HCT116 (cell line): Measurements from ENCODE around the gene TCEA3. TPM values are rescaled to one million over a fixed set of nuclear protein-coding genes. Genes with fewer than 3 reads are reported as not detected.

Experiments
- ATAC-seq: fragments of 200-7000 bp; cut with Tn5 transposase; 2 replicates; pipeline ENCODE4 v1.9.1; 2020; ENCODE audit warnings: mild to moderate bottlenecking, moderate library complexity
- BruUV-seq: library from RNA; stranded (reverse); fragments of 400-500 nt; replicated peaks from 2 replicates; lab custom pipeline; 2021; lab: Mats Ljungman, UMichigan
- CTCF ChIA-PET: fragments of 300-600 bp; sonication (Branson Sonifier 250); formaldehyde crosslinking; loops from one replicate; lab custom pipeline; 2021; ENCODE audit warnings: antibody characterized with exemption; lab: Charles Lee
- POLR2A ChIA-PET: fragments of 300-600, 350-600 bp; sonication (Branson Sonifier 250); formaldehyde crosslinking; loops from one replicate; lab custom pipeline; 2021; ENCODE audit warnings: antibody characterized with exemption; lab: Charles Lee
- RAD21 ChIA-PET, 2 experiments: fragments of 300-600 bp; sonication (Branson Sonifier 250); formaldehyde crosslinking; loops; one replicate each; lab custom pipeline; 2023; ENCODE audit warnings: low total read pairs in 2 of 2; ENCODE audit not compliant: uncharacterized antibody in 2 of 2, unreplicated experiment in 2 of 2, low non-redundant PET in 1 of 2; lab: Charles Lee
- DNase-seq: peaks from one replicate; pipeline ENCODE4 v3.0.0-alpha.2; 2010; ENCODE audit warnings: low read depth, low spot score
- H2AFZ ChIP-seq: fragments of 200-600 bp; shearing (Covaris generic), sonication (generic); 2 replicates; pipeline ENCODE4 v1.6.1; 2017; ENCODE audit warnings: low read depth, mixed run types, mixed read lengths, antibody characterized with exemption, low read length; ENCODE audit not compliant: poor library complexity, severe bottlenecking
- H3K27ac ChIP-seq: 2 replicates; pipeline ENCODE4 v1.5.1; 2012; ENCODE audit warnings: low read depth, low read length
- H3K27me3 ChIP-seq: fragments of 200-600 bp; sonication (generic); 2 replicates; pipeline ENCODE4 v1.6.1; 2016; ENCODE audit warnings: mixed run types, low read length, mixed read lengths; ENCODE audit not compliant: insufficient read depth
- H3K36me3 ChIP-seq, 2 experiments: fragments of 200-500 bp in 1 of 2; fragments of 200-600 bp in 1 of 2; sonication (Bioruptor generic) in 1 of 2; sonication (generic) in 1 of 2; 2 replicates each; pipeline versions ENCODE4 v1.5.1 to v1.6.1; 2014 to 2016; ENCODE audit warnings: low read length in 2 of 2, inconsistent platforms in 1 of 2, mixed read lengths in 1 of 2, mixed run types in 1 of 2; ENCODE audit not compliant: insufficient read depth in 2 of 2, control insufficient read depth in 1 of 2
- H3K4me1 ChIP-seq, 2 experiments: fragments of 200-600 bp in 1 of 2; sonication (generic) in 1 of 2; 2 replicates each; pipeline versions ENCODE4 v1.5.1 to v1.6.1; 2012 to 2017; ENCODE audit warnings: low read length in 2 of 2, inconsistent platforms in 1 of 2, mild to moderate bottlenecking in 1 of 2, mixed read lengths in 1 of 2, mixed run types in 1 of 2, moderate library complexity in 1 of 2; ENCODE audit not compliant: insufficient read depth in 2 of 2, control insufficient read depth in 1 of 2
- H3K4me2 ChIP-seq: fragments of 200-600 bp; sonication (generic); 2 replicates; pipeline ENCODE4 v1.6.1; 2017; ENCODE audit warnings: mixed run types, low read length, mixed read lengths
- H3K4me3 ChIP-seq, 2 experiments: fragments of 200-600 bp in 1 of 2; sonication (generic) in 1 of 2; replicated peaks in 1 of 2; 2 replicates each; pipeline ENCODE4 v1.5.1; 2011 to 2016; ENCODE audit warnings: low read length in 2 of 2, control low read depth in 1 of 2, low read depth in 1 of 2, mild to moderate bottlenecking in 1 of 2, mixed read lengths in 1 of 2, mixed run types in 1 of 2
- H3K79me2 ChIP-seq: fragments of 200-600 bp; sonication (generic); 2 replicates; pipeline ENCODE4 v1.6.1; 2017; ENCODE audit warnings: mild to moderate bottlenecking, mixed run types, low read length, moderate library complexity, mixed read lengths; ENCODE audit not compliant: insufficient read depth
- H3K9ac ChIP-seq: fragments of 200-600 bp; sonication (generic); 2 replicates; pipeline ENCODE4 v1.6.1; 2016; ENCODE audit warnings: low read length, mixed read lengths
- H3K9me2 ChIP-seq: fragments of 200-600 bp; sonication (generic), shearing (Covaris generic); 2 replicates; pipeline ENCODE4 v1.6.1; 2017; ENCODE audit warnings: mixed run types, mild to moderate bottlenecking, moderate library complexity; ENCODE audit not compliant: insufficient read depth
- H3K9me3 ChIP-seq, 2 experiments: fragments of 200-500 bp in 1 of 2; fragments of 200-600 bp in 1 of 2; sonication (Bioruptor generic) in 1 of 2; sonication (generic) in 1 of 2; 2 replicates each; pipeline ENCODE4 v1.6.1; 2014 to 2017; ENCODE audit warnings: low read length in 2 of 2, mixed read lengths in 2 of 2, inconsistent platforms in 1 of 2, low read depth in 1 of 2, mild to moderate bottlenecking in 1 of 2, mixed run types in 1 of 2, moderate library complexity in 1 of 2; ENCODE audit not compliant: control insufficient read depth in 1 of 2, insufficient read depth in 1 of 2
- H4K20me1 ChIP-seq: fragments of 200-600 bp; sonication (generic), shearing (Covaris generic); 2 replicates; pipeline ENCODE4 v1.6.1; 2017; ENCODE audit warnings: mixed run types, mild to moderate bottlenecking, moderate library complexity; ENCODE audit not compliant: insufficient read depth
- CBX3 ChIP-seq: IDR thresholded peaks from 2 replicates; pipeline ENCODE4 v1.6.1; 2012; ENCODE audit warnings: low read depth
- CEBPB ChIP-seq: IDR thresholded peaks from 2 replicates; pipeline ENCODE4 v1.6.1; 2012; ENCODE audit warnings: low read depth
- ELF1 ChIP-seq: IDR thresholded peaks from 2 replicates; pipeline ENCODE4 v1.6.1; 2012; ENCODE audit warnings: low read depth, borderline replicate concordance
- EZH2 ChIP-seq: fragments of 200-600 bp; sonication (generic); IDR thresholded peaks from 2 replicates; pipeline ENCODE4 v1.6.1; 2017; ENCODE audit warnings: antibody characterized with exemption, mixed run types
- EZH2phosphoT487 ChIP-seq: fragments of 200-600 bp; IDR thresholded peaks from 2 replicates; pipeline ENCODE4 v1.6.1; 2018; ENCODE audit warnings: antibody characterized with exemption, borderline replicate concordance
- FOSL1 ChIP-seq: IDR thresholded peaks from 2 replicates; pipeline ENCODE4 v1.6.1; 2012; ENCODE audit warnings: low read depth
- MAX ChIP-seq: IDR thresholded peaks from 2 replicates; pipeline ENCODE4 v1.6.1; 2012
- POLR2AphosphoS5 ChIP-seq: IDR thresholded peaks from 2 replicates; pipeline ENCODE4 v1.6.1; 2011; ENCODE audit warnings: mild to moderate bottlenecking, low read depth, low read length, moderate library complexity
- RAD21 ChIP-seq: IDR thresholded peaks from 2 replicates; pipeline ENCODE4 v1.6.1; 2012; ENCODE audit warnings: low read depth, mild to moderate bottlenecking
- REST ChIP-seq: IDR thresholded peaks from 2 replicates; pipeline ENCODE4 v1.6.1; 2012; ENCODE audit warnings: low read depth
- SIN3A ChIP-seq: IDR thresholded peaks from 2 replicates; pipeline ENCODE4 v1.6.1; 2012; ENCODE audit warnings: low read depth
- SRF ChIP-seq: IDR thresholded peaks from 2 replicates; pipeline ENCODE4 v1.6.1; 2012; ENCODE audit warnings: low read depth
- TCF7L2 ChIP-seq: IDR thresholded peaks from 2 replicates; pipeline ENCODE4 v1.7.0; 2011; ENCODE audit warnings: borderline replicate concordance, inconsistent platforms; ENCODE audit not compliant: insufficient read depth, insufficient read length; ENCODE audit errors: extremely low read depth
- YY1 ChIP-seq: IDR thresholded peaks from 2 replicates; pipeline ENCODE4 v1.6.1; 2011; ENCODE audit warnings: low read length, low read depth, moderate library complexity, mild to moderate bottlenecking; ENCODE audit not compliant: insufficient replicate concordance; ENCODE audit errors: extremely low read depth
- ZFX ChIP-seq: fragments of 450-650 bp; IDR thresholded peaks from 2 replicates; pipeline ENCODE4 v1.6.1; 2017
- intact Hi-C: fragments of 100-400 bp; cut with micrococcal nuclease; formaldehyde crosslinking; loops from 2 replicates; pipeline ENCODE4 v1.10.0; 2022
- total RNA-seq: library from RNA; stranded (reverse); gene quantifications from one replicate; pipeline ENCODE4 v1.2.1, GENCODE V29; 2021; ENCODE audit not compliant: unreplicated experiment
- TF ChIP-seq, protein P1 (sequence below): IDR thresholded peaks from 2 replicates; pipeline ENCODE4 v1.6.1; 2012

Gene TCEA3
- total RNA-seq, 1 experiment from 2014 or later = 3.7 TPM

DNA sequence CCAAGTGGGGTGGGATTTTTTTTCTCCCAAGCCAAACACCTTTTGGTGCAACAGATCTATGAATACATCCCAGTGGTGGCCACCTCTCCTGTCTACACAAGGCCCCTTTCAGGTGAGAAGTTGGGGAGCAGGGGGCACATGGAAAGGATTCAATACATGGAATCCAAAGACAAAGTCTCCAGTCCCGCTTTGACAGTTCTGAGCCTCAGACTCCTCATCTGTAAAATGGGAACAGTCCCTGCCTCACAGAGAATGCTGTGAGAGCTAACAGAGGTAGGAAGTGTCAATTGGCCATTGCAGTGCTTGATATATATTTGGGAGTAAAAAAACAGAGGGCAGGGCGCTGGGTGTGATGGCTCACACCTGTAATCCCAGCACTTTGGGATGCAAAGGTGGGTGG, 28.2 kb downstream of the TCEA3 start:
- no peak overlapping the region for H2AFZ ChIP-seq
- no peak overlapping the region for H3K9ac ChIP-seq
- no peaks in the 10 kb centered on the region for H3K27me3 ChIP-seq
- no peak for ATAC-seq
- POLR2A ChIA-PET = interaction anchor here (0.6 kb wide), 1 partner anchor 100 kb away, joined by 3 read pairs; no protein-coding TSS in a partner anchor
- no peak overlapping the region for H3K4me3 ChIP-seq
- BruUV-seq = no TSS peak
- peaks cover 0 to 17% of the 10 kb centered on the region in 2 experiments; a peak in 3 of 4 replicates for H3K4me1 ChIP-seq
- TF ChIP-seq ZFX (no peak), ELF1 (no peak), SIN3A (no peak), CEBPB (no peak), SRF (no peak)
- TF ChIP-seq, all 23 proteins: peak for 0
- ChIA-PET RAD21 (no interaction called here), CTCF (no interaction called here)
- Histone ChIP-seq H3K4me2 (no peak overlapping the region), H3K79me2 (no peaks in the 10 kb centered on the region), H3K9me3 (no peaks in the 10 kb centered on the region), H4K20me1 (no peaks in the 10 kb centered on the region), H3K9me2 (no peaks in the 10 kb centered on the region), H3K27ac (no peak overlapping the region), H3K36me3 (no peaks in the 10 kb centered on the region)
- intact Hi-C loops = no loop called here
- no peak for DNase-seq

DNA sequence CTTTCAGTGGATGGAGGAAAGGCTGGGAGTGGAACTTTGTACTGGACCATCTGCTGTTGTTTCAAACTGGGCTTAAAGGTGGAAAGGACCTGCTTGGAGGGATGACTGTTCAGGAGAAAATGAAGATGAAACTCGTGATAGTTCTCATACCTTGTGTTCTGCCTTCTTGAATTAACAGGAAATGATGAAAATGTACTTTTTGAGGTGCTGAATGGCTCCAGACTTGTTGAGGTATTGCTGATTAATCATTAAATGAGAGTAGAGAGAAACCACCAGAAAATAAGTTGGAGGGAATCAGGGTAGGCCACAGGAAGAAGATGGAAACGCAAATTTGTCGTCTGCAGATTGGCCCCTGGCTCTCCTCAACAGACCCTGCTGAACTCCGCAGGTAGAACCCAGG, 28.7 kb downstream of the TCEA3 start:
- Histone ChIP-seq H3K79me2 (no peaks in the 10 kb centered on the region), H3K9me3 (no peaks in the 10 kb centered on the region), H3K4me1 (peaks cover 0 to 14% of the 10 kb centered on the region in 2 experiments; a peak in 3 of 4 replicates), H3K4me3 (no peak overlapping the region), H4K20me1 (no peaks in the 10 kb centered on the region), H3K9me2 (no peaks in the 10 kb centered on the region), H3K27me3 (no peaks in the 10 kb centered on the region), H3K4me2 (no peak overlapping the region), H3K27ac (no peak overlapping the region), H2AFZ (no peak overlapping the region), H3K36me3 (no peaks in the 10 kb centered on the region), H3K9ac (no peak overlapping the region)
- DNase-seq (no peak), ATAC-seq (no peak)
- CTCF ChIA-PET = interaction anchor here (3.2 kb wide), 1 partner anchor 8 kb away, joined by 15 read pairs; no protein-coding TSS in a partner anchor
- RAD21 ChIA-PET = no interaction called here
- POLR2A ChIA-PET = no interaction called here
- no TSS peak for BruUV-seq
- intact Hi-C loops = no loop called here
- TF ChIP-seq FOSL1 (no peak), ZFX (no peak), MAX (no peak), CBX3 (no peak), POLR2AphosphoS5 (no peak), RAD21 (no peak), TCF7L2 (no peak), EZH2phosphoT487 (no peak), YY1 (no peak), SIN3A (no peak), EZH2 (no peak), REST (no peak)
- TF ChIP-seq, protein P1, sequence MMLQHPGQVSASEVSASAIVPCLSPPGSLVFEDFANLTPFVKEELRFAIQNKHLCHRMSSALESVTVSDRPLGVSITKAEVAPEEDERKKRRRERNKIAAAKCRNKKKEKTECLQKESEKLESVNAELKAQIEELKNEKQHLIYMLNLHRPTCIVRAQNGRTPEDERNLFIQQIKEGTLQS = no peak
